Endothelial cell of umbilical vein (primary cell): ENCODE results near the gene BIRC5. TPM values are rescaled to one million over a fixed set of nuclear protein-coding genes. Genes with fewer than 3 reads are reported as not detected.

ENCODE experiments used
- BruUV-seq: library from RNA; stranded (reverse); fragments of 400-500 nt; replicated peaks from 2 replicates; lab custom pipeline; 2021; lab: Mats Ljungman, UMichigan
- CTCF ChIA-PET: fragments of 300-600, 350-600 bp; sonication (Branson Sonifier 250); formaldehyde crosslinking; loops from one replicate; lab custom pipeline; 2021; ENCODE audit warnings: antibody characterized with exemption, inconsistent platforms; lab: Charles Lee
- POLR2A ChIA-PET: fragments of 300-600, 350-600 bp; sonication (Branson Sonifier 250); formaldehyde crosslinking; loops from one replicate; lab custom pipeline; 2021; ENCODE audit warnings: antibody characterized with exemption, inconsistent platforms; lab: Charles Lee
- DNase-seq: peaks from one replicate; pipeline ENCODE4 v3.0.0-alpha.2; 2011; ENCODE audit warnings: low read depth, low spot score
- FAIRE-seq: peaks from 2 replicates; lab custom pipeline; 2011; peaks lifted over from hg19 to GRCh38; lab: Jason Lieb, UNC
- H2AFZ ChIP-seq: 2 replicates; pipeline ENCODE4 v1.6.0; 2012; ENCODE audit warnings: low read depth, low read length, control low read depth, inconsistent platforms
- H3K27ac ChIP-seq: 2 replicates; pipeline ENCODE4 v1.5.1; 2011; ENCODE audit warnings: low read depth, mild to moderate bottlenecking, control low read depth, low read length, moderate library complexity; ENCODE audit not compliant: insufficient read depth
- H3K27me3 ChIP-seq, 2 experiments: 2 replicates each; pipeline versions ENCODE4 v1.6.0 to v1.6.1; 2011; ENCODE audit warnings: low read length in 2 of 2, mixed read lengths in 1 of 2; ENCODE audit not compliant: control insufficient read depth in 2 of 2, insufficient read depth in 2 of 2
- H3K36me3 ChIP-seq, 2 experiments: 2 replicates in 1 of 2; 3 replicates in 1 of 2; pipeline ENCODE4 v1.5.1; 2011; ENCODE audit warnings: low read length in 2 of 2, mild to moderate bottlenecking in 1 of 2, moderate library complexity in 1 of 2; ENCODE audit not compliant: control insufficient read depth in 2 of 2, insufficient read depth in 2 of 2; ENCODE audit errors: extremely low read depth in 1 of 2
- H3K4me1 ChIP-seq: 3 replicates; pipeline ENCODE4 v1.5.1; 2011; ENCODE audit warnings: mild to moderate bottlenecking, low read length; ENCODE audit not compliant: control insufficient read depth, insufficient read depth; ENCODE audit errors: extremely low read depth
- H3K4me2 ChIP-seq: 2 replicates; pipeline ENCODE4 v1.6.1; 2011; ENCODE audit warnings: low read length, control low read depth, mixed read lengths; ENCODE audit not compliant: insufficient read depth
- H3K4me3 ChIP-seq, 3 experiments: fragments of 200-600 bp in 1 of 3; sonication (generic), shearing (Covaris generic) in 1 of 3; replicated peaks in 1 of 3; 2 replicates each; pipeline ENCODE4 v1.5.1; 2011 to 2016; ENCODE audit warnings: control low read depth in 3 of 3, low read length in 3 of 3, mild to moderate bottlenecking in 2 of 3, inconsistent platforms in 1 of 3, low read depth in 1 of 3, moderate library complexity in 1 of 3; ENCODE audit not compliant: insufficient read depth in 1 of 3
- H3K79me2 ChIP-seq: 2 replicates; pipeline ENCODE4 v1.6.0; 2012; ENCODE audit warnings: low read length, inconsistent platforms; ENCODE audit not compliant: control insufficient read depth, insufficient read depth
- H3K9ac ChIP-seq: replicated peaks from 2 replicates; pipeline ENCODE3; 2011; ENCODE audit warnings: low read length, control low read depth; ENCODE audit not compliant: insufficient read depth; ENCODE audit errors: extremely low read depth
- H3K9me1 ChIP-seq: replicated peaks from 3 replicates; pipeline ENCODE4 v1.6.0; 2011; ENCODE audit warnings: mild to moderate bottlenecking, low read length; ENCODE audit not compliant: control insufficient read depth, insufficient read depth; ENCODE audit errors: extremely low read depth
- H3K9me3 ChIP-seq: replicated peaks from 2 replicates; pipeline ENCODE4 v1.5.1; 2012; ENCODE audit warnings: low read length, inconsistent platforms; ENCODE audit not compliant: control insufficient read depth, insufficient read depth
- H4K20me1 ChIP-seq: replicated peaks from 2 replicates; pipeline ENCODE3; 2011; ENCODE audit warnings: mild to moderate bottlenecking, low read length; ENCODE audit not compliant: control insufficient read depth, insufficient read depth; ENCODE audit errors: extremely low read depth
- EZH2 ChIP-seq: IDR thresholded peaks from 2 replicates; pipeline ENCODE4 v1.6.1; 2012; ENCODE audit warnings: borderline replicate concordance, low read depth, mild to moderate bottlenecking, moderate library complexity, low read length, inconsistent platforms; ENCODE audit not compliant: severe bottlenecking
- FOS ChIP-seq: IDR thresholded peaks from 2 replicates; pipeline ENCODE4 v1.6.1; 2011; ENCODE audit warnings: mild to moderate bottlenecking, low read length, moderate library complexity, borderline replicate concordance; ENCODE audit not compliant: insufficient read depth
- GATA2 ChIP-seq: IDR thresholded peaks from 2 replicates; pipeline ENCODE4 v1.7.0; 2011; ENCODE audit warnings: low read depth, mild to moderate bottlenecking, moderate library complexity, mixed read lengths, low read length; ENCODE audit not compliant: insufficient read length, insufficient read depth
- JUN ChIP-seq: IDR thresholded peaks from 2 replicates; pipeline ENCODE4 v1.6.1; 2011; ENCODE audit warnings: borderline replicate concordance, low read depth; ENCODE audit not compliant: insufficient read length, insufficient read depth
- MYC ChIP-seq: IDR thresholded peaks from one replicate; pipeline ENCODE4 v1.6.1; 2011; ENCODE audit warnings: mild to moderate bottlenecking, low read depth, low read length
- POLR2A ChIP-seq: IDR thresholded peaks from 2 replicates; pipeline ENCODE4 v1.6.1; 2012; ENCODE audit warnings: low read depth, mild to moderate bottlenecking, control low read depth, low read length
- POLR2AphosphoS5 ChIP-seq: IDR thresholded peaks from 2 replicates; pipeline ENCODE4 v1.6.1; 2012; ENCODE audit warnings: low read depth, mild to moderate bottlenecking, control low read depth, low read length, moderate library complexity; ENCODE audit not compliant: insufficient read depth
- dilution Hi-C: fragments of 300-500 bp; cut with MboI; formaldehyde crosslinking; loops from one replicate; pipeline ENCODE4 v1.15.0; 2019; ENCODE audit warnings: low sequenced_read_pairs; ENCODE audit not compliant: extremely low pct_ligation_motif_present
- intact Hi-C: fragments of 100-400 bp; cut with micrococcal nuclease; formaldehyde crosslinking; loops from one replicate; pipeline ENCODE4 v1.10.0; 2022
- polyA plus RNA-seq, 4 experiments: library from polyadenylated mRNA; depleted of rRNA in 3 of 4; stranded (reverse) in 3 of 4; unstranded in 1 of 4; fragments of >200 nt; gene quantifications; 2 replicates each; pipeline versions ENCODE4 v1.2.1 to v1.2.3, GENCODE V29; 2011 to 2012; ENCODE audit warnings: missing spikeins in 1 of 4
- total RNA-seq: library from RNA; stranded (reverse); gene quantifications from 2 replicates; pipeline ENCODE4 v1.2.3, GENCODE V29; 2021
- TF ChIP-seq, protein P1 (sequence below): IDR thresholded peaks from 2 replicates; pipeline ENCODE4 v1.6.1; 2011; ENCODE audit not compliant: insufficient read depth, insufficient read length
- TF ChIP-seq, protein P2 (sequence below), 2 donors: IDR thresholded peaks; 1 replicate in 1 of 2; 2 replicates in 1 of 2; pipeline ENCODE4 v1.5.1; 2011; ENCODE audit warnings: low read length in 2 of 2, mild to moderate bottlenecking in 2 of 2, moderate library complexity in 2 of 2, control low read depth in 1 of 2, inconsistent platforms in 1 of 2, low read depth in 1 of 2; ENCODE audit not compliant: insufficient read depth in 1 of 2; ENCODE audit errors: extremely low read depth in 1 of 2

BIRC5 gene
- total and polyA plus RNA-seq, 2 donors (not counting 3 experiments of a cell fraction or from before 2014, with no cell fraction given): 32.8 to 74.6 TPM

DNA sequence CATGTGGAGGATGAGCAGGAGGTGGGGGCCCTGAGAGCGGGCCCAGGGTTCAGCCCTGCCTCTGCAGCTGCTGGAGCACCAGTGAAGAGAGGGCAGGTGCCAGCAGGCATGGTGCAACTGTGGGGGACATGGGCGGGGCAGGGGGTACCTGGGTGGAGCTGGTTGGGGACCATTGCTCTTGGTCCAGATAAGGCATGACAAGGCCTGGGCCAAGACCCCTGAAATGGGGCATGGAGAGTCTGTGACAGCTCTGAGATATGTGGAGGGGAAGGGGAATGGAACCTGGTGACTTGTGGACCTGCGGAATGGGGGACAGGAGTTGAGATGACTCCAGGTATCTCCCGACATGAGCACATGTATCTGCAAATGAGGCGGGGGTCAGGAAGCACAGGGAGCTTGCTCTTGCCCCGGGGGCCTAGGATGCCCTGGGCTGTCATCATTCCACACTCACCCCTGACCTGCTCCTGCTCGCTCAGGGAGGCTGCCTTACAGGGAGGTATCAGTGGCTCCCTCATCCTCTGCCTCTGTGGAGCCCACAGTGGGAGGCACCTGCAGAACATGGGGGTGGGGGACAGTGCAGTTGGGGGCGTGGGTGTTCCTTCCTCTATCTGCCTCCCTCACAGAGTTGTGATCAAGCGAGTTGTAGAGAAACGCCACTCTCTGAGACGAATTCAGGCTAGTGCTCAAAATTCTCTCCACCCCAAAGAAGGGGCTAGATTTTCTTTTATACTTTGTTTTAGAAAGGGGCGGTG, 57.5 kb downstream of the BIRC5 start:
- Histone ChIP-seq H3K9ac (no peak overlapping the region), H3K27me3 (peaks cover 22 to 25% of the 10 kb centered on the region in 2 experiments), H2AFZ (no peak overlapping the region), H3K9me3 (no peaks in the 10 kb centered on the region), H3K4me1 (peaks cover 2% of the 10 kb centered on the region), H3K27ac (no peak overlapping the region), H4K20me1 (no peaks in the 10 kb centered on the region), H3K9me1 (no peaks in the 10 kb centered on the region), H3K79me2 (no peaks in the 10 kb centered on the region), H3K36me3 (no peaks in the 10 kb centered on the region), H3K4me2 (no peak overlapping the region), H3K4me3 (no peak overlapping the region)
- no TSS peak for BruUV-seq
- dilution Hi-C loops (no loop called here), intact Hi-C loops (no loop called here)
- FAIRE-seq (no peak), DNase-seq (no peak)
- POLR2A ChIA-PET: interaction anchor here (1.0 kb wide), 1 partner anchor 48 kb away, joined by 3 read pairs; no protein-coding TSS in a partner anchor
- TF ChIP-seq POLR2A (no peak), GATA2 (no peak), POLR2AphosphoS5 (no peak), MYC (no peak), EZH2 (no peak), FOS (no peak), JUN (no peak)
- TF ChIP-seq, protein P1, sequence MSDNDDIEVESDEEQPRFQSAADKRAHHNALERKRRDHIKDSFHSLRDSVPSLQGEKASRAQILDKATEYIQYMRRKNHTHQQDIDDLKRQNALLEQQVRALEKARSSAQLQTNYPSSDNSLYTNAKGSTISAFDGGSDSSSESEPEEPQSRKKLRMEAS: no peak
- TF ChIP-seq, protein P2, sequence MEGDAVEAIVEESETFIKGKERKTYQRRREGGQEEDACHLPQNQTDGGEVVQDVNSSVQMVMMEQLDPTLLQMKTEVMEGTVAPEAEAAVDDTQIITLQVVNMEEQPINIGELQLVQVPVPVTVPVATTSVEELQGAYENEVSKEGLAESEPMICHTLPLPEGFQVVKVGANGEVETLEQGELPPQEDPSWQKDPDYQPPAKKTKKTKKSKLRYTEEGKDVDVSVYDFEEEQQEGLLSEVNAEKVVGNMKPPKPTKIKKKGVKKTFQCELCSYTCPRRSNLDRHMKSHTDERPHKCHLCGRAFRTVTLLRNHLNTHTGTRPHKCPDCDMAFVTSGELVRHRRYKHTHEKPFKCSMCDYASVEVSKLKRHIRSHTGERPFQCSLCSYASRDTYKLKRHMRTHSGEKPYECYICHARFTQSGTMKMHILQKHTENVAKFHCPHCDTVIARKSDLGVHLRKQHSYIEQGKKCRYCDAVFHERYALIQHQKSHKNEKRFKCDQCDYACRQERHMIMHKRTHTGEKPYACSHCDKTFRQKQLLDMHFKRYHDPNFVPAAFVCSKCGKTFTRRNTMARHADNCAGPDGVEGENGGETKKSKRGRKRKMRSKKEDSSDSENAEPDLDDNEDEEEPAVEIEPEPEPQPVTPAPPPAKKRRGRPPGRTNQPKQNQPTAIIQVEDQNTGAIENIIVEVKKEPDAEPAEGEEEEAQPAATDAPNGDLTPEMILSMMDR (IDR thresholded peaks at IDR 0.05; ENCODE audit: extremely low read depth in 1 of 2, insufficient read depth in 1 of 2, low read depth in 1 of 2, low read length in 2 of 2): no peak
- CTCF ChIA-PET: no interaction called here
